HG03064 (cell line): ENCODE data around the gene MCF2L.
"Not testable (repeated sequence)": the region's sequence is repeated elsewhere in the genome, so short reads cannot be mapped to it uniquely, and the experiment has no call there.

ENCODE experiments used
- ATAC-seq: cut with Tn5 transposase; IDR thresholded peaks from one replicate; pipeline ENCODE4 v1.9.1; 2021; ENCODE audit warnings: low read depth; ENCODE audit not compliant: unreplicated experiment

MCF2L gene, protein sequence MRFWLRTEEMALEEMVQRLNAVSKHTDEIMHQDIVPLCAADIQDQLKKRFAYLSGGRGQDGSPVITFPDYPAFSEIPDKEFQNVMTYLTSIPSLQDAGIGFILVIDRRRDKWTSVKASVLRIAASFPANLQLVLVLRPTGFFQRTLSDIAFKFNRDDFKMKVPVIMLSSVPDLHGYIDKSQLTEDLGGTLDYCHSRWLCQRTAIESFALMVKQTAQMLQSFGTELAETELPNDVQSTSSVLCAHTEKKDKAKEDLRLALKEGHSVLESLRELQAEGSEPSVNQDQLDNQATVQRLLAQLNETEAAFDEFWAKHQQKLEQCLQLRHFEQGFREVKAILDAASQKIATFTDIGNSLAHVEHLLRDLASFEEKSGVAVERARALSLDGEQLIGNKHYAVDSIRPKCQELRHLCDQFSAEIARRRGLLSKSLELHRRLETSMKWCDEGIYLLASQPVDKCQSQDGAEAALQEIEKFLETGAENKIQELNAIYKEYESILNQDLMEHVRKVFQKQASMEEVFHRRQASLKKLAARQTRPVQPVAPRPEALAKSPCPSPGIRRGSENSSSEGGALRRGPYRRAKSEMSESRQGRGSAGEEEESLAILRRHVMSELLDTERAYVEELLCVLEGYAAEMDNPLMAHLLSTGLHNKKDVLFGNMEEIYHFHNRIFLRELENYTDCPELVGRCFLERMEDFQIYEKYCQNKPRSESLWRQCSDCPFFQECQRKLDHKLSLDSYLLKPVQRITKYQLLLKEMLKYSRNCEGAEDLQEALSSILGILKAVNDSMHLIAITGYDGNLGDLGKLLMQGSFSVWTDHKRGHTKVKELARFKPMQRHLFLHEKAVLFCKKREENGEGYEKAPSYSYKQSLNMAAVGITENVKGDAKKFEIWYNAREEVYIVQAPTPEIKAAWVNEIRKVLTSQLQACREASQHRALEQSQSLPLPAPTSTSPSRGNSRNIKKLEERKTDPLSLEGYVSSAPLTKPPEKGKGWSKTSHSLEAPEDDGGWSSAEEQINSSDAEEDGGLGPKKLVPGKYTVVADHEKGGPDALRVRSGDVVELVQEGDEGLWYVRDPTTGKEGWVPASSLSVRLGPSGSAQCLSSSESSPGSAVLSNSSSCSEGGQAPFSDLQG

DNA sequence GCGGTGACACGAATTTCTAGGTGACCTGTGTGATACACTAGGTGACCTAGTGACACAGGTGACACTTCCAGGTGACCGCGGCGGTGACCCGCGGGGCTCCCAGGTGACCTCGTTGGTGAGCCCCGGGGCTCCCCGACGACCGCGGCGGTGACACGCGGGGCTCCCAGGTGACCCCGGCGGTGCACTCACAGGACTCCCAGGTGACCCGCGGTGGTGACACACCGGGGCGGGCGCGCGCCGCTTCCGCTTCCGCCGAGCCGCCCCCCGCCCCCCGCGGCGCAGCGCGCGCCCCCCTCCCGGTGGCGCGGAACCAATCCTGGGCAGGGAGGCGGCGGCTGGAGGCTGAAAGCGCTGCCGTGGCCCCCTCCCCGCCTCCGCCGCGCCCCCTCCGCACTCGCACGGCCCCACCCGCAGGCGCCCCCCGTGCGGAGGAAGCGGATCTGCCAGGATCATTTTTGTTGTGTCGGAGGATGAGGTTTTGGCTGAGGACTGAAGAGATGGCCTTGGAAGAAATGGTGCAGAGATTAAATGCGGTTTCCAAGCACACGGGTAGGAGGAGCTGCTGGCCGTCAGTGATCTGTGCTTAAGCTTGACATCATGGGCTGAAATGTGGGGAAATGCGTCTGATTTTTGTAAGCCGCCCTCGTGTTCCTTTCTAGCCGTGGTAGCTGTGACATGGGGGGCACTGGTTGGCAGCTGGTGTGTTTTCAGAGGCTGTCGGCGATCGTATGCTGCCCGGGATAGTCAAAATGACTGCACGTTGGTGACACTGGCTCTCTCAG lies at the start of gene MCF2L:
TSS of gene MCF2L (plus strand) at position 305 of the 782 bp plus-strand sequence. CDS start at position 471, 166 bp downstream.
- ATAC-seq, result no peak

DNA sequence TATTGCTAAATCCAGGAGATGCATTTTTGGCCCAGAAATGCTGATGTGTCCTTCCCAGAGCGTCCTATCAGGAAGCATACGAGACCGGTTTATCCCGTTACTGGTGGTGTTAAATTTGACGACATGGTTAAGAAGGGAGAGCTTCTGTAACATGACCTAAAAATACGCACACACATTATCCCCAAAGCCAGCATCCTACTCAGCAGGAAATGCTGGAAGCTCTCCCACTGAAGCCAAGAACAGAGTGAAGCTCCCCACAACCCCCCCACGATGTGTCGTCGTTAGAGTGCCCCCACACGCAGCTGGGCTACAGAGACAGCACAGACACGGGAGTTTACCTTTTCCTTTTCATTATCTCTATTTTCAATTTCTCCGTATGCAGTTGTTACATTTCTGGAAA lies 45.1 kb upstream of the MCF2L start:
- ATAC-seq, result no peak

DNA sequence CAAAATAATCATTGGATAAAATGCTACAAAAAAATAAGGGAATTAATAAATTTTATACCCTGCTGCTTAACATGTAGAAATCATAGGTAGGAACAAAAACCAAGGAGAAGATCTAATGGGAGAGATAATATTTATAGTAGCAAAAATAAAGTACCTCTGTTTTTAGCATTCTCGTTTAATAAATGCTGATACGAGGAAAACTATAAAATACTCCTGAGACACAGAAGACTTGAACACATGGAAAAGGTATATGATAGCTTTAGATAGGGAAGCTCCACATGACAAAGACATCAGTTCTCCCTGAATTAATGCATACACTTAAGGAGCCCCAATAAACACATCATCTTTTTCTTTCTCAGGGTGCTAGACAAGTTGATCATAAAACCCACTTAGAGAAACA lies 44.6 kb upstream of the MCF2L start:
- no peak for ATAC-seq

DNA sequence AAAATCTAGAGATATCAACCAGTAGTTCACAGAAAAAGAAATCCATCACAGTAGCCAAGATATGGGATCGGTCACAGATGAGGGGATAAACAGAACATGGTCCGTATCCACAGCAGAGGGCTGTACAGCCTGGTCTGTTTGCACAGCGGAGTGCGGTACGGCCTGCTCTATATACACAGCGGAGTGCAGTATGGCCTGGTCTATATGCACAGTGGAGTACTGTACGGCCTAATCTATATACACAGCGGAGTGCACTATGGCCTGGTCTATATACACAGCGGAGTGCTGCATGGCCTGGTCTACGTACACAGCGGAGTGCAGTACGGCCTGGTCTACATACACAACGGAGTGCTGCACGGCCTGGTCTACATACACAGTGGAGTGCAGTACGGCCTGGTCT lies 43.0 kb upstream of the MCF2L start:
- no peak for ATAC-seq

DNA sequence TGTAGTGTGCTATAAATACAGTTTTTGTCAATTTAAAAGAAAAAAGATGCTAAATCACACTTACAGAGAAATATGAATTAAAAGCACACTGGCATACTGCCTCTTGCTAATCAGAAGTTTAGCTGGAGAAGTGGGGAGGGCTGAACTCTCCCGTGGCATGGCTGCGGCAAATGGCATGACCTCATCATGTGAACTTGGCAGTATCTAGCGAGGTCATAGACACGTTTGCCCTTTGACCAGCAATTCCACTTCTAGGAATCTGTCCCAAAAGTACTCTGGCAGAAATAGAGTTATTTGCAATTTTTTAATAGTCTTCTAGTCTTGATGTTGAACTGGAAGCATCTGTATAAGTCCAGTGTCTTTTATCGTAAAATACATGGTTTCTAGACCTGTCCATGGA lies 42.0 kb upstream of the MCF2L start:
- no peak for ATAC-seq

DNA sequence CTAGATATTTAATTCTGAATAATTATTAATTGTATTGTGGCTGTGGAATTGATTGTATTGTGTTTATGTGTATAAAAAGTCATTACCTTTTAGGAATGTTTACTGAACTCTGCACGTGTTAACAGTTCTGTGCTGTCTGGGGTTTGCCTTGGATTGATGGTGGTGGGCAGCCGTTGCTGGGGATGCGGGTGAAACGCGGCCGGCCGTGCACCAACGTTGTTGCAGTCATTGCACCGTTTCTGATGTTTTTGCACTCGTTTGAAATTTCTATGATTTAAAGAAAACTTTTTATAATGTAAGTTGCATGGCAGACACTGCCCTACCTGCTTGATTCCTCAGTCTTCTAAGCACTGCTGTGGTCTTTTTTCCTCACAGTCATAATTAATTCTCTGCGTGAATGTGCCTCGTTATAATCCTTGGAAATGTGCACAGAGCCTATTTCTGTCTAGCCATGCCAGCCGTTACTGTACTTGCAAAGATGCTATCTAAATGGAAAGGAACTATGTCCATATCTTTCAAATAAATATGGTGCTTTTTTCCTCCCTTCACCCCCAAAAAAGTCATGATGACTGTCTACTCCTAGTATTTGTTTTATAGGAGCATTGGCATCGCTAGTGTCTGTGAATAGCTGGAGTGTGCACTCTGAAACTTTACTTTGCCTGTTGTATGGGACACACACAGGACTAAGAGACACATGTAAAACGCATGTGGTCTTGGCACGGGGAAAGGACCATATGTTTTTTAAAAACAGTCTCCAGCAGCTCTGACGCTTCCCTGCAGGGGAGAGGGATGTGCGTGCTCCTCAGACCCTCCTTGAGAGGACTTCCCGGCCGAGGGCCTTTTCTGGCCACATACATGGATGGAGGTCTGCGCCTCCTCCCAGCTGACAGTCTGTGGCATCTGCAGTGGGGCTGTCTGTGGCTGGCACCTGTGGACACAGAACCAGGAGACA lies 40.7 kb upstream of the MCF2L start:
- no peak for ATAC-seq

DNA sequence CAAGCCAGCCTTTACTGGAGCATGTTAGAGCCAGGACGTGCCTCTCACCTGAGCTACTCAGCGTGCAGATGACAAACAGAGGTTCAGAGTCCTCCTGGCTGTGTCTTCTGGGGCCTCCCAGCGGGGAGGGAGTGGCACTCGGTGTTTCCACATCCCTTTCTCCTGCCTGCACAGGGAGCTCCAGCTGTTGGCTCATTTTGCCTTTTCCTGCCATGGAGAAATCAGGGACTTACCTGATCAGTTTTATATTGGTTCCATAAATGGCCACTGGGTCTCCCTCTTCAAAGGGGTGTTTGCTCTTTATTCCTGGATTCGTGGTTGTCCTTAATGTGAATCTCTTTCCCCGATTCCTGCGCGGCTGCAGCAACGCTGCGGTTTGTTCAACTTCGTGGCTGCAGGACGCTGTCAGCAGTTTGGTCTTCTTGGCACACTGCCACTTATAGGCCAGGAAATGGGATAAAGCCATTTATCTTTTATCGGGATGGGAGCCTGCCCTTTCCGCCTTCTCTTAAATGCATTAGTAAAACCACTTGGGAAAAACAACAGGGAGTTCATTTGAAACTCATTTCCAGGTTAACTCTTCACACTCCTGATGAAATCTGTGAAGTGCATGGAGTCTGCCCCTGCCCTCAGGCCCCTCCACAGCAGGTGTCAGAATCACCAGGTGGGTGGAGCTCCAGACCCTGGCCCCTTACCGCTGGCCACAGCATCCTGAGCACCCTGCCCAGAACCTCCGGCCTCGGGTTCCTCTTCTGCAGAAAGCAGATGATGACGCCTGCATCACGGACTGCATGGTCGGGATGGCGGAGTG lies 39.8 kb upstream of the MCF2L start:
- ATAC-seq, result no peak

DNA sequence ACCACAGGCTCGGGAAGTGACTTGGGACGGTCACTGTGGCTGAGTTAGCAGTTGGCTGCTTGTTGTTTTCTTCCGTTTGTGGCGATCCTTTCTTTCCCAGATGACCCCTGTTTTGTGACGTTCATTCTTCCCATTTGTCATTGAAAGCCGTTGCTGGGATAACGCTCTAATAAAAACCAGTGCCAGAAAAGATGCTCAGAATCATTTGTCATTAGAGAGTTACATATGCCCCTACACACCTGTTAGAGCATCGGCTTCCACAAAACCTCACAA lies 39.3 kb upstream of the MCF2L start:
- ATAC-seq, result no peak

DNA sequence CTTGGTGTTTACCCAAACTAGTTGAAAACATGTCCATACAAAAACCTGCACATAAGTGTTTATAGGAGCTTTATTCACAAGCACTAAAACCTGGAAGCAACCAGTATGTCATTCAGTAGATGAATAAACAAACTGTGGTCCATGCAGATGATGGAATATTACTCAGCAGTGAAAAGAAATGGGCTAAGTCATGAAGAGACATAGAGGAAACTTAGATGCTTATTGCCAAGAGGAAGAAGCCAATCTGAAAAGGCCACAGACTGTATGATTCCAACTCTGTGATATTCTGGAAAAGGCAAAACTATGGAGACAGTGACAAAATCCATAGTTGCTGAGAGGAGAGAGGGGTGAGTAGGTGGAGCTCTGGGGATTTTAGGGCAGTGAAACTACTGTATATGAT lies 38.8 kb upstream of the MCF2L start:
- no peak for ATAC-seq

DNA sequence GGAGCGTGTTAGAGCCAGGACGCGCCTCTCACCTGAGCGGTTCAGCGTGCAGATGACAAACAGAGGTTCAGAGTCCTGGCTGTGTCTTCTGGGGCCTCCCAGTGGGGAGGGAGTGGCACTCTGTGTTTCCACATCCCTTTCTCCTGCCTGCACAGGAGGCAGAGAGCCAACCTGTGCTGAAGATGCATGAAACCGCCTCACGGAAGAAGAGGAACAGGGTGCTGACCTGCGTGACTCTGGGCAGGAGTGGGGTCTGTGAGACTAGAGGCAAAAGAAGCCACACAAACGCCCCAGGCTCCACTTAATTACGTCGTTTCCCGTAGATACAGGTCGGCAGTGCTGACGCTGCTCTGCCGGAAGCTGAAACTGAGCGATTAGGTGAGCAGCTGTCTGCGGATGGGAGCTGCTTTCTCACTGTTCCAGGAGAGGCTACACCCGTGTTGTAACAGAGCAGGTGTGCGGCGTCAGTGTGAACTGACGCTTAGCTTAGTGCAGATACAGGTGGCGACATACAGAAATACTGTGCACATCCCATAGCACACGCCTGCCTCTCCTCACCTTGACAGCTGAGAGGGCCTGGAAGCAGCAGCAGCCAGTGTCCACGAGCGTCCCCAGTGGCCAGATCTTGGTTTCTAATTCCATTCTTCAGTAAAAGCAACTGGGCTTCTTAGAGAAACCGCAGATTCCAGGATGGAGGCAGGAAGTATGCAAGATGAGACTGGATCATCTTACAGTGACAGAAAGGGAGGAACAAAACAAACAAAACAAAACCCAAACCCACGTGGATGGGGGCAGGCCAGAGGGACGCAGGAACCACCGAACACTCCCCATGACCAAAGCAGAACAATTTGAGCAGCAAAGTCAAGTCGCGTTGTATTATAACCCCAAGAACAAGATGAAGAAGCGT lies 37.7 kb upstream of the MCF2L start:
- ATAC-seq, result no peak

DNA sequence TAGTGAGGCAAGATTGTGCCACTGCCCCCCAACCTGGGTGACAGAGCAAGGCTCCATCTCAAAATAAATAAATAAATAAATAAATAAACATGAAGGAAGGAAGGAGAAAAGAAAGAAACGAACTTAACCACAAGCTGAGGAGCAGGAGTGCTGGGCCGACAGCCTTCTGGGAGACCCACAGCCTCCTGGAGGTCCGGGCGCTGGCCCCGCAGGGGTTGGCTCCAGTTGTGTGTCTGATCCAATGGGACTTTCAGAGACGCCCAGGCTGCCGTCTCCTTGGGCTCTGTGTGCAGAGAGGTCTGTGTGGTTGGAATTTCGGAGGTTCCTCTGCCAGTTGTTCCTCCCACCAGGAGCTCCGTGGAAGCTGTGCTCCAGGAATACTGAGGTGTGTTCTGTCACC lies 36.0 kb upstream of the MCF2L start:
- ATAC-seq, result no peak

DNA sequence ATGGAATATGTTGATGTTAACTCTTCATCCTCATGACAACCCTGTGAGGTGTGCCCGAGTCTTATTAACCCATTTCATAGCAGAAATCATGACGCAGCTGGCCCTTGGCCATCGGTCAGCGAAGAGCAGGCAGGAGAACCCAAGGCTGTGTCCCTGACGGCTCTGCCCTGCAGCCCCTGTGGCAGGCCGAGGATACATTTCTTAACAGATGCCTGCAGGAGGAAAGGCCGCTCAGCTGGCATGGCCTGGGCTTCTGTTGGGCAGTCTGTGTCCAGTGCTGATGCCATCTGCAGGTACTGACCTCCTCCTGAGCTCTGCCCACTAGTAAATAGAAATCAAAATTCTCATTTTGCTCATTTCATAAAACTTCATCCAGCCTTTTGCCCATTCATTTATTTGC lies 35.4 kb upstream of the MCF2L start:
- no peak for ATAC-seq

DNA sequence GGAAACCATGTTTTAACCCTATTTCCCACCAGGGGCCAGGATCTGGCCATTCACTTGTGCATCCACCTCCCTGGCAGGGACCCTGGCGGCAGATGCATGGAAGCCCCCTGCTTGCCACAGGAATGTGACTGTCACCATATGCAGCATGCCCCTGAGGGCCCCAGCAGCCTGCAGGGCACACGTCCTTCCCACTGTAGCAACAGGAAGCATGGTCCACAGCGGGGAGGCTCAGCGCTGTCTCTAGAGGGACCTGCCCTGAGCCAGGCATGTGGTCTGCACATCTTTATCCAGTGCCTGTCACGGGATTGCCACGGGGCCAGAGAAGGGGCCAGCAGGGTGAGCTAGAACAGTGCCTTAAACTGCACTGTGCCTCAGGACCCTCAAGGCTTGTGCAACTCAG lies 34.9 kb upstream of the MCF2L start:
- ATAC-seq, result no peak

DNA sequence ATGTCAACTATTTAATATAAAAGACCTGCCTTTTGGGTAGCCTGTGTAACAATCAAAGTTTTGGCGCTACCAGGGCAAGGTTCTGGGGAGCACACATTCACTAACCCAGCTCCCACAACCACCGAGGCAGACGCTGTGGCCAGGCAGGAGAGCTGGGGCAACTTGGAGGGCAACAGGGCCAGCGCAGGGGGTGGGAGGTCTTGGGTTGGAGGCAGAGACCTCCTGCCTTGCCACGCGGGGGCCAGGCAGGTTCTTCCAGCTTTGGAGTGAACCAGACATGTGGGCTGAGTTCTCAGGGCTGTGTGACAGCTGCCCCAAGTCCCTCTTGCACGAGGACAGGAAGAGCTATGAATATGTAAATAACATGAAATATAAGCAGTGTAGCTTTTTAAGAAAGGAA lies 30.3 kb upstream of the MCF2L start:
- no peak for ATAC-seq

DNA sequence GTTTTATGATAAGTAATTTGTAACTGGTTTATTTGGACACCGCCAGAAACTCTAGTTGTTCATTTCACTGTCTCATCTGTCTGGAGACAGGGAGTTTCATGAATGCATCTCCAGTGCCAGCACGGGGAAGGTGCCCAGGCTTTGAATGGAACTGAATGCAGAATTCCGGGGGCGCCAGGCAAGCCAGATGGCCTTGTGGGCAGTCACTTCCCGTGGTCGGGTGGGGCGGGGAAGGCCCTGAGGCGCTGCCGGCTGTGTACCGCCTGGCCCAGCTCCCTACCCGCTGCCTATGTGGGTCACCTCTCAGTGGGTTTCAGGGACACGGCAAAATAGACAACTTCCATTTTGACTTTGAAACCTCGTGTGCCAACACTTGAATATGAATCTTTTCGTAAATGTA lies 28.8 kb upstream of the MCF2L start:
- ATAC-seq, result no peak

DNA sequence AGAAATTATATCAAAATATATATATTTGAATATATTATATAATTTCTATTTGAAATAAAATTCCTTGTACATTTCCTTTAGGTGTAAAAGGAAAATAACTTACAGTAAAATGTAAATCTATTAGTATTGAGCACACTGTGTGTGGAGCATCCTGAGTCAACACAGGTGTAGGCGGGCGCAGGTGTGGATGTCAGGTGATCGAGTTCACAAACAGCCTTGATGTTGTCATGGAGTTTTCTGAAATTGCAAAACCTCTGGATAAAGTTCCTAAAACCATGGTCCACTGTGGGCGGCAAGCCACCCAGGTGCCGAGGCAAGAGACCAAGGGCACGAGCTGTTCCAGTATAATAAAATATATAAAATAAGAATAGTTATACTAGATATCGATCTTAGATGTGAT lies 27.7 kb upstream of the MCF2L start:
- no peak for ATAC-seq

DNA sequence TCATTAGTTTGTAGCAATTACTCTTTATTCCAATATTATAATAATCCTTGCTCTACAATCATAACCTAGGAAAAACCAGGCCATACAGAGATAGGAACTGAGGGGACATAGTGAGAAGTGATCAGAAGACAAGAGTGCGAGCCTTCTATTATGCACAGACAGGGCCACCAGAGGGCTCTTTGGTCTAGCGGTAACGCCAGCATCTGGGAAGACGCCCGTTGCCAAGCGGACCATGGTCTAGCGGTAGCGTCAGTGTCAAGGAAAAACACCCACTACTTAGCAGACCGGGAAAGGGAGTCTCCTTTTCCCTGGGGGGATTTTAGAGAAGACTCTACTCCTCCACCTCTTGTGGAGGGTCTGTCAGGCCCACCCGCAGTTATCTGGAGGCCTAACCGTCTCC lies 27.2 kb upstream of the MCF2L start:
- not testable (repeated sequence) for ATAC-seq
